ENCODE results near the gene TAF4B. TPM values are rescaled to one million over a fixed set of nuclear protein-coding genes. Genes with fewer than 3 reads are reported as not detected.

The TAF4B gene
- total RNA-seq, 1 donor from 2014 or later = 13.4 TPM

DNA sequence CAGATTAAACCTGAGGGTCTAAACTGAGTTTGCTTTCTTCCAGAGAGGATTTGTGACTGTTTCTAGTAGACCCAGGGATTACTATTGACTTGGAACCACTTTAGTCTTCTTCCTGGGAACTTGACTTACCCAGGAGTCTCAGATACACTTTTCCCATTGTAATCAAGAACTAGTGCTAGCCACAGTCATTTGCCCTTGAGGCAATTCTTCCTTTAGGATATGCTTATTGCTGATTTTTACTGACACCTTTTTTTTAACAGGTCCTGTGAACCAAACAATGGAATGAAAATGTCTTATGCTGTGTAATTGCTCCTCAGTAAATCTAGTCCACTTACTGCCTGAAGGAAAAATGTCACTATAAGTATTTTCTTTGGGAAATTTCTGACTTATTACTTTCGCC, 78.3 kb downstream of the TAF4B start:
- H3K4me3 Mint-ChIP-seq = no peak overlapping the region
- no peaks in the 10 kb centered on the region for H3K9me3 Mint-ChIP-seq
- no peak for DNase-seq
- no peaks in the 10 kb centered on the region for H3K4me1 Mint-ChIP-seq
- CTCF ChIA-PET = no interaction called here
- TF ChIP-seq, protein P1, sequence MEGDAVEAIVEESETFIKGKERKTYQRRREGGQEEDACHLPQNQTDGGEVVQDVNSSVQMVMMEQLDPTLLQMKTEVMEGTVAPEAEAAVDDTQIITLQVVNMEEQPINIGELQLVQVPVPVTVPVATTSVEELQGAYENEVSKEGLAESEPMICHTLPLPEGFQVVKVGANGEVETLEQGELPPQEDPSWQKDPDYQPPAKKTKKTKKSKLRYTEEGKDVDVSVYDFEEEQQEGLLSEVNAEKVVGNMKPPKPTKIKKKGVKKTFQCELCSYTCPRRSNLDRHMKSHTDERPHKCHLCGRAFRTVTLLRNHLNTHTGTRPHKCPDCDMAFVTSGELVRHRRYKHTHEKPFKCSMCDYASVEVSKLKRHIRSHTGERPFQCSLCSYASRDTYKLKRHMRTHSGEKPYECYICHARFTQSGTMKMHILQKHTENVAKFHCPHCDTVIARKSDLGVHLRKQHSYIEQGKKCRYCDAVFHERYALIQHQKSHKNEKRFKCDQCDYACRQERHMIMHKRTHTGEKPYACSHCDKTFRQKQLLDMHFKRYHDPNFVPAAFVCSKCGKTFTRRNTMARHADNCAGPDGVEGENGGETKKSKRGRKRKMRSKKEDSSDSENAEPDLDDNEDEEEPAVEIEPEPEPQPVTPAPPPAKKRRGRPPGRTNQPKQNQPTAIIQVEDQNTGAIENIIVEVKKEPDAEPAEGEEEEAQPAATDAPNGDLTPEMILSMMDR (IDR thresholded peaks at IDR 0.05) = no peak
- POLR2A ChIA-PET = no interaction called here
- peaks cover 9% of the 10 kb centered on the region for H3K36me3 Mint-ChIP-seq (ENCODE audit: low read depth)
- no peaks in the 10 kb centered on the region for H3K27me3 Mint-ChIP-seq
- no peak overlapping the region for H3K27ac Mint-ChIP-seq
- intact Hi-C loops (cut with micrococcal nuclease) = no loop called here
- no peak for ATAC-seq (ENCODE audit: low read depth)

DNA sequence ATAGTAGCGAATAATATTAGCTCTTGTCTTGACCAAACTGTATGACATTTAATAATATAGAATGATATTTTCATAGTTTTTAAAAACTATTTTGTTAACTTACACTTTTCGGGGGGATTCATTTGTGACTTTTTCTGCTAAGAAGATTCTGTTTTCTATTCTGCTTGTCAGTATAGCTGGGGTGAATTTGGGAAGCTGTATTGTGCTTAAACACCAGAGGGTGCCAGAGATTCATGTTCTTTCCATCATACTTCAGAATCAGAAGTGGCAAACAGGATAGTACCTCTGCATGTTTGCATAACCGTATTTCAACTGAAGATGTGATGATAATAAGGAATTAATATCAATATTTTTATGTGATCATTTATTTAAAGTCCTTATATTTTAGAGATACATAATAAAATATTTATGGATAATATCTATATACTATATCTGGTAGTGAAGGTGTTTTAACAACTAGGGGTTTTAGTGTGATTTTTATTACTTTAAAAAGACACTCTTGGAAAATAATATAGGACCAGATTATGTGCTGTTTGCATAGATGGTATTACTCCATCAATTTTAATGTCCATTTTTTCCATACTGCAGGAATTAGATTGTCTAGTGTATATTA, 81.0 kb downstream of the TAF4B start:
- H3K4me3 Mint-ChIP-seq = no peak overlapping the region
- ATAC-seq (ENCODE audit: low read depth) = peak; percentile 42
- no peaks in the 10 kb centered on the region for H3K27me3 Mint-ChIP-seq
- no peak overlapping the region for H3K27ac Mint-ChIP-seq
- H3K9me3 Mint-ChIP-seq = no peaks in the 10 kb centered on the region
- no peak for DNase-seq
- ChIA-PET POLR2A (no interaction called here), CTCF (interaction anchor here (0.7 to 1.2 kb wide), 5 partner anchors 14 to 1292 kb away, joined by 3 read pairs; no protein-coding TSS in a partner anchor)
- TF ChIP-seq, protein P1 (IDR thresholded peaks at IDR 0.05) = no peak
- intact Hi-C loops (cut with micrococcal nuclease) = loop anchor here (5.0 kb wide), 1 partner anchor 695 kb away; no protein-coding TSS in a partner anchor
- H3K4me1 Mint-ChIP-seq = no peaks in the 10 kb centered on the region
- H3K36me3 Mint-ChIP-seq (ENCODE audit: low read depth) = peaks cover 9% of the 10 kb centered on the region

DNA sequence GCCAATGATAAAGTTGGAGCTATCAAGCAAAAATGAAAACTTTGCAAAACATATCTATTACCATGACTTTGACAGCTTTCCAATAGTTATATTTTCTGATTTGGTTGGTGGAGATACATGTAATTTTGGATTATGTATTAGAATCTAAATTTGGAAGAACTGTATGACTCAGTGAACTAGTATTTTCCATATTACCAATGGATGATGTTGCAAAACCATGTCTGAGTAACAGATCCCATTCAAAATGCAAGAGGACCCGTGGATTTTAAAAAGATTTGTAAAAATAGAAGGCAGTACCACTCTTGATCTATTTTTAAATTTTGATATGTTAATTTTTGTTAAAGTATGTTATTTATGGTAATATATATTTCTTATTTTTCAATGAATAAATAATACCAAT, 83.0 kb downstream of the TAF4B start:
- Mint-ChIP-seq H3K27ac (no peak overlapping the region), H3K36me3 (ENCODE audit: low read depth) (peaks cover 10% of the 10 kb centered on the region), H3K27me3 (no peaks in the 10 kb centered on the region), H3K4me3 (no peak overlapping the region), H3K4me1 (no peaks in the 10 kb centered on the region), H3K9me3 (no peaks in the 10 kb centered on the region)
- intact Hi-C loops (cut with micrococcal nuclease) = loop anchor here (5.0 kb wide), 1 partner anchor 693 kb away; no protein-coding TSS in a partner anchor
- ATAC-seq (ENCODE audit: low read depth) (no peak), DNase-seq (no peak)
- TF ChIP-seq, protein P1 (IDR thresholded peaks at IDR 0.05) = no peak
- ChIA-PET CTCF (no interaction called here), POLR2A (no interaction called here)

DNA sequence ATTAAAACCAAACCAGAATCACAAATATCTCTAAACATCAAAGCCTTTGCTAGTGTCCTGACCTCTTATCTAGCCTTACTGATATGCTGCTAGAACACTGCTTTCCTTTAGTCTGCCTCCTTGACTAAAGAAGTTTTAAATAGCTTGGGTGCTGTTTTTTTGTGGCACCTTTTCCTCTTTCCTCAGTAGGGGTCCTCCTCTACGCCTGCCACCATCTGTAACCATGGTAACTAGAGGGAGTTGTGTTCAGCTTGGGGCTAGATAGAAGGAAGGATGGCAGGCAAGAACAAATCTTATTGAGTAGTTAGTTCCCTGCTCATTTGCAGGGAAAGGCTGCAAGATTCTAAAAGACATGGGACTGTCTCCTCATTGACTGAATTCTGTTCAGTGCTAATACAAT, 86.0 kb downstream of the TAF4B start:
- H3K4me1 Mint-ChIP-seq = no peaks in the 10 kb centered on the region
- ATAC-seq (ENCODE audit: low read depth) (no peak), DNase-seq (no peak)
- H3K9me3 Mint-ChIP-seq = no peaks in the 10 kb centered on the region
- peaks cover 21% of the 10 kb centered on the region for H3K36me3 Mint-ChIP-seq (ENCODE audit: low read depth)
- no peaks in the 10 kb centered on the region for H3K27me3 Mint-ChIP-seq
- TF ChIP-seq, protein P1 (IDR thresholded peaks at IDR 0.05) = no peak
- intact Hi-C loops (cut with micrococcal nuclease) = no loop called here
- ChIA-PET CTCF (no interaction called here), POLR2A (no interaction called here)
- H3K27ac Mint-ChIP-seq = no peak overlapping the region
- H3K4me3 Mint-ChIP-seq = no peak overlapping the region

DNA sequence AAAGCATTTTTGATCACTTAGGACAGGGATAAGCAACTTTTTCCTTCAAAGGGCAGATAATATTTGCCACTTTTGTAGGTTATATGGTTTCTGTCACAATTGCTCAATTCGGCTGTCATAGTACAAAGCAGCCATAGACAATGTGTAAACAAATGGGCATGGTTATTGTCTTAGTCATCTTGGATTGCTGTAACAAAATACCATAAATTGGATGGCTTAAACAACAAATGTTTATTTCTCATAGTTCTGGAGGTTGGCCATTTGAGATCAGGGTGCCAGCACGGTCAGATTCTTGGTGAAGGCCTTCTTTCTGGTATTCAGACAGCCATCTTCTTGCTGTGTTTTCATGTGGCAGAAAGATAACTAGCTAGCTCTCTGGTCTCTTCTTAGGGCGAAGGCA, 91.2 kb downstream of the TAF4B start:
- H3K27ac Mint-ChIP-seq = no peak overlapping the region
- H3K4me3 Mint-ChIP-seq = no peak overlapping the region
- no peaks in the 10 kb centered on the region for H3K9me3 Mint-ChIP-seq
- no peak for DNase-seq
- H3K27me3 Mint-ChIP-seq = no peaks in the 10 kb centered on the region
- TF ChIP-seq, protein P1 (IDR thresholded peaks at IDR 0.05) = no peak
- intact Hi-C loops (cut with micrococcal nuclease) = no loop called here
- no peaks in the 10 kb centered on the region for H3K4me1 Mint-ChIP-seq
- peaks cover 43% of the 10 kb centered on the region for H3K36me3 Mint-ChIP-seq (ENCODE audit: low read depth)
- POLR2A ChIA-PET = no interaction called here
- no peak for ATAC-seq (ENCODE audit: low read depth)
- CTCF ChIA-PET = no interaction called here
